ENCODE measurements around the gene PTP4A2.

- no peak for TF ChIP-seq EZH2phosphoT487 (IDR thresholded peaks at IDR 0.05; ENCODE audit: low read depth, severe bottlenecking, unreplicated experiment)
- TF ChIP-seq EZH2 (IDR thresholded peaks at IDR 0.05; ENCODE audit: borderline replicate concordance) = no peak
- no peak for TF ChIP-seq CTCF (IDR thresholded peaks at IDR 0.05; ENCODE audit: poor library complexity)
Observed at GRCh38 chr1:31985430-31985829, 47.3 kb upstream of the PTP4A2 start.
